Left renal pelvis (tissue), 4 donors: ENCODE results near the gene TM2D3. TPM values are rescaled to one million over a fixed set of nuclear protein-coding genes. Genes with fewer than 3 reads are reported as not detected.
A peak's percentile ranks its signal among the peaks of the same experiment; 100 is the strongest.

Experiments
- DNase-seq, 4 donors: peaks; one replicate each; pipeline ENCODE4 v3.0.0-alpha.2; 2013; ENCODE audit warnings: low read depth in 4 of 4, low spot score in 3 of 4
- polyA plus RNA-seq, 4 donors: library from polyadenylated mRNA; unstranded; fragments of 120-200 nt; gene quantifications; one replicate each; pipeline ENCODE4 v1.2.1, GENCODE V29; 2013; ENCODE audit not compliant: insufficient read length in 4 of 4

TM2D3 gene, protein sequence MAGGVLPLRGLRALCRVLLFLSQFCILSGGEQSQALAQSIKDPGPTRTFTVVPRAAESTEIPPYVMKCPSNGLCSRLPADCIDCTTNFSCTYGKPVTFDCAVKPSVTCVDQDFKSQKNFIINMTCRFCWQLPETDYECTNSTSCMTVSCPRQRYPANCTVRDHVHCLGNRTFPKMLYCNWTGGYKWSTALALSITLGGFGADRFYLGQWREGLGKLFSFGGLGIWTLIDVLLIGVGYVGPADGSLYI
- polyA plus RNA-seq, result 10 to 100 TPM; 63.5 to 73.2 (median 69.8) TPM

GRCh38 chr15:101652098-101652785 lies at the start of gene TM2D3:
TM2D3 (minus strand) TSS chr15:101652381; CDS start chr15:101652361, 20 bp downstream.
- peak; percentile 82 to 86 (median 84) for DNase-seq

DNA sequence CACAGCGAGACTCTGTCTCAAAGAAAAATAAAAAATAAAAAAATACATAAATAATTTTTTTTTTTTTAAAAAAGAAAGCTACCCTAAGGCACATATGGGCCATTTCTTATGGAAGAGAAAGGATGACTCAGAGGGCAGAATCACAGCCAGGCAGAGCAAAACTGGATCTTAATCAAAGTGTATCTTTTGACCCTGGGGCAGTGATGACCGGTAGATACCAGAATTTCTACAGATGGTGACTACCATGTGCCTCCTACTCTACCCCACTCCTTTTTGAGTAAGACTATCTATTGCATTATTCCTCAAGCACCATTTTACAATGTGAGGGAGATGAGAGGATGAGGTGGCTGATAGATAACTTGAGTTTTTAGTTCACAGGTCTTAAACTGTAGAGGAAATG lies 46.1 kb upstream of the TM2D3 start:
- no peak for DNase-seq

- no peak for DNase-seq
Measured at GRCh38 chr15:101697488-101697887, 45.3 kb upstream of the TM2D3 start.

DNA sequence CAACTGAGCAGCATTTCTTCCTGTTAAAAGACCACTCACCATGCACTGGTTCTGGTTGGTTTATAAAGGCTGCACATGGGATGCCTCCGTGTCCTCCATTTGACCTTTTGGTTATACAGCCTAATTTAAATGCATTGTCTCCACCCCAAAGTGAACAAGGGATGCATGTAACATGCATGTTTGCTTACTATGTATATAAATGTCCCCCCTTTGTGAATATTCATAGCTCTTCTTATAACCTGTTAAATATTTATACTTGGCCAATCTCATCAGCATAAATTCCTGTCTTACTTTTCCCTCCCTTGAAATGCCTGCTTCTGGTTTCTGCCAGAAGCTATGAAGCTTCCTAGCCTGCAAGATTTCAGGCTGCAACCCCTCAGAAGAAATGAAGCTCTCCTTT lies 44.6 kb upstream of the TM2D3 start:
- no peak for DNase-seq

GRCh38 chr15:101694261-101694660 lies 42.1 kb upstream of the TM2D3 start:
- DNase-seq, result no peak

DNA sequence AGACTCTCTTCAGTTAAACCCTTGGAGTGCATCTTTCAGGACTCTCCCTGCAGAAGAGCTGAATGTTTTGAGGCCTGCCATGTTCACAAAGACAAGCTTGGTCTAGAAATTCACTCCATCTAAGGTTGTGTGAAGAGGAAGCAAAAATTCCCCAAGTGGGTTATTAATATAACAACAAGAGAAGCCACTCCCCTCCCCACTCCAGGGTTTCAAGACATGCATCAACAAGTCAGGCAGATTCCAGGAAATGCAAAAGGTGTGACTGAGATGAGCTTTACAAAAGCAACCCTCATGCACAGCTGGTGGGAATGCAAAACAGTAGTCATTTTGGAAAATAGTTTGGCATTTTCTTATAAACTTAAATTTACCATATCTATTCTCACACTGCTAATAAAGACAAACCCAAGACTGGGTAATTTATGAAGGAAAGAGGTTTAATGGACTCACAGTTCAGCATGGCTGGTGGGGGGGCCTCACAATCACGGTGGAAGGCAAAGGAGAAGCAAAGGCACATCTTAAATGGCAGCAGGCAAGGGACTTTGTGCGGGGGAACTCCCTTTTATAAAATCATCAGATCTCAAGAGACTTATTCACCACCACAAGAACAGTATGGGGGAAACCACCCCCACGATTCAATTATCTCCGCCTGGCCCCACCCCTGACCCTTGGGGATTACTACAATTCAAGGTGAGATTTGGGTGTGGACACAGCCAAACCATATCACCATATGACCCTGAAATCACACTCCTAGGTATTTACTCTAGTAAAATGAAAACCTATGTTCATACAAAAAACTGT lies 40.8 kb upstream of the TM2D3 start:
- no peak for DNase-seq

GRCh38 chr15:101689901-101690300 lies 37.7 kb upstream of the TM2D3 start:
- DNase-seq, result no peak

DNA sequence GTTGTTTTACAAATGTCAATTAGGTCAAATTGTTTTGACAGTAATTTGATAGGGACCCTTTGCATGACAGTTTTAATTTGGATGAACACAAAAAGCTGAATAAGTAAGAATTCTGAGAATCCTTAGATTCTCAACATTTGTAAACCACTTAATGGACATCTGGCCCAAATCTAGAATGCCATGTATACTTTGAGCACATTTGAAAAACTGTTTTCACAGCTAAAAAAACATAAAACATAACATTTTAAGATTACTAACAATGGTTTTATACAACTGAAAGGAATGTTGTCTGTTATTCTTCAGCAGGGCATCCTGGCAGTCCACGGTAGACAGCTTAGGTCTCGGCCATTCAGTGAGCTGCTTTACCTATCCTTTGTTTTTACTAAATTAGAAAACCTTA lies 34.5 kb upstream of the TM2D3 start:
- no peak for DNase-seq

- no peak for DNase-seq
Measured at GRCh38 chr15:101684877-101685276, 32.7 kb upstream of the TM2D3 start.

GRCh38 chr15:101684384-101684783 lies 32.2 kb upstream of the TM2D3 start:
- no peak for DNase-seq

DNA sequence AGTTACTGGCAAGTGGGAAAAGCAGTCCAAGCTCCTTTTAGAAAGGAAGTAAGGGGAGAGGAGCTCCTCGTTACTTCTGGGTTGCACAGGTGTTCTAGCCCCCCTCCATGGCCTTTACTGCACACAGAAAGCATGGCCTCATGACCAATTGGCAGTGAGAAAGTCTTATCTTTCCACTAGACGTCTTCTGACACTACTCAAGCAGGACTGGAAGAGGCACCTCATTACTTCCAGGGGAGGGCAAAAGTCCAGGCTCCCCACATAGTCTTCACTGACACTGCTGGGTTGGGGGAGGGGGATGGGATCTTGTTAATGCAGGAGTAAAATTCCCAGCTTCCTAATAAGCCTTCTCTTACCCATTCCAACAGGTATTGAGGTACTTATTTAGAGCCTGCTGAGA lies 27.6 kb upstream of the TM2D3 start:
- DNase-seq, result no peak

DNA sequence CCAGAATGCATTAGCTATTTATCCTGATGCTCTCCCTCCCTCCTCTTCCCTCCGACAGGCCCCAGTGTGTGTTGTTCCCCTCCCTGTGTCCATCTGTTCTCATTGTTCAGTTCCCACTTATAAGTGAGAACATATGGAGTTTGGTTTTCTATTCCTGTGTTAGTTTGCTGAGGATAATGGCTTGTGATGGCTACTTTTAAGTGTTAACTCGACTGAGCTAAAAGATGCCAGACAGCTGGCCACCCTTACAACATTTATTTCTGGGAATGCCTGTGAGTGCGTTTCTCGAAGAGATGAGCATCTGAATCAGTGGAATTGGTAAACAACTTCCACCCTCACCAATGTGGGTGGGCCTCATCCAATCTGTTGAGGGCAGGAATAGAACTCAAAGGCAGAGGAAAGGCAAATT lies 24.7 kb upstream of the TM2D3 start:
- no peak for DNase-seq

GRCh38 chr15:101675796-101676582 lies 23.8 kb upstream of the TM2D3 start:
- no peak for DNase-seq

DNA sequence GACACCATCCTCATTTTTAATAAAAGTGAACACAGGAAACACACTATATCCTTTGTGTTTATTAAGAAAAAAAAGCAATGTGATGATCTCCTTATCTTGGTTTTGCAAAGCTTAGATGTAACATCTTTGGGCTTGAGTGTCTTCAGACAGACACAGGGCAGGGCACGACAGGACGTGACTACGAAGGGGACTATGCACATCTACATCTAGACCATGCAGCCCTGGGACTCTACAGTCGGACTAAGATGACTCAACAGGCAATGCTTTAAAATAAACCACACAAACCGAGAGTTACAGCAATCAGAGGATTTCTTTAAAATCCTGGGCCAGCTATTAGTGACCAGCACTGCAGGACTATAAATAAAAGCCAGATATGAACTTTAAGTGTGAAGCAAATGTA lies 22.8 kb upstream of the TM2D3 start:
- no peak for DNase-seq

DNA sequence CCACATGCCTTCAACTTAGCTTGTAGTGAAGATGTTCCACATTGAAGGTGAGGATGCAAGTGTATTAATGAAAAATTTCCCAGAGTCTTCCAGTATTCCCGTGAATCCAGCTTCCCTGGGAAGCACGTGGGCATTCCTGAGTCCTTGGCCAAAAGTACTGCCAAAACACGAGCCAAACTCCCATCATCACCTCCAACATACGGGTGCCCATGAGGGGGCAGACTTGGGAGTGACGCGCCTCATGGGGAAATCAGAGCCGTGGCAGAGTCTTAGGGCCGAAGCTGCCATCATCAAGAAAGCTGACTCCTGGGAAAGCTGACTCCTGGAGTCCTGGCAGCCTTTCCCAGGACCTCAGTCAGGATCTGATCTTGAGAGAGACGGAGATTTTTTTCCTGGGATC lies 20.1 kb upstream of the TM2D3 start:
- no peak for DNase-seq

DNA sequence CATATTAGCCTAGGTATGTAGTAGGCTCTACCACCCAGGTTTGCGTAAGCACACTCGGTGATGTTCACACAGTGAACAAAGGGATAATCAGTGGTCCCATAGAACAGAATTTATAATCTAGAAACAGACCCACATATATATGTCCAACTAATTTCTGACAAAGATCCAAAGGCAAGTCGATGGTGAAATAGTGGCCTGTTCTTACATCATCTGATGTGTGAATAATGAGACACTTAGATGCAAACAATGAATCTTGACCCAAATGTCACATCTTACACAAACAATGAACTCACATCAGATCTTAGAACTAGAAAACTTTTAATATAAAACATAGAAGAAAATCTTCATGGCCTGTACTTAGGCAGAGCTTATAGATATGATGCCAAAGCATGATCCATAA lies 17.6 kb upstream of the TM2D3 start:
- DNase-seq, result no peak

DNA sequence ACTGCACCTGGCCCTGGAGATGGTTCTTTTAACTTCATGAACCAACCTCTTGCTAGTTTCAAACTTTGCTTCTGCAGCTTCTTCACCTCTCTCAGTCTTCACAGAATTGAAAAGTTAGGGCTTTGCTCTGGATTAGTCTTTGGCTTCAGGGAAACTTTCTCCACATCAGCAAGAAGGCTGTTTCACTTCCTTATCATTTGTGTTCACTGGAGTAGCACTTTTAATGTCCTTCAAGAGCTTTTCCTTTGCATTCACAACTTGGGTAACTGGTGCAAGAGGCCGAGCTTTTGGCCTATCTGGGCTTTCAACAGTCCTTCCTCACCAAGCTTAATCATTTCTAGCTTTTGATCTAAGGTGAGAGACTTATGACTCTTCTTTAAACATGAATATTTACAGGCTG lies 15.7 kb upstream of the TM2D3 start:
- DNase-seq, result no peak

GRCh38 chr15:101664303-101664913 lies 12.2 kb upstream of the TM2D3 start:
- no peak for DNase-seq

DNA sequence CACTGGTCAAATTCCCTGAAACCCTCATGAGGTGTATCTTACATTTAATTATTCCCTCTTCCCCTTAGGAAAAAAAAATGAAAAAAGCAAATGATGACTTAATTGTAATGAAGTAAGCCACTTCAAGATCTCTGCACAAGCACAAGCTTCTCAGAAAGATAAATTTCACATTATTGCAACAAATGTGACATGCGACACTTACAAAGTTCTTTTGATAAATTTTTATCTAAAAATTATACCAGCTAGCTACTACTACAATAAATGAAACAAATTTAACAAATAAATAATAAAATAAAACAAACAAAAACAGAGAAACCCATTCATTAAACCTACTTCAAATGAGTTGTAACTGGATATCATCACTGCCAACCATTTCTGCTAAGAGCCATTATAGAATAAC lies 10.0 kb upstream of the TM2D3 start:
- DNase-seq, result no peak

DNA sequence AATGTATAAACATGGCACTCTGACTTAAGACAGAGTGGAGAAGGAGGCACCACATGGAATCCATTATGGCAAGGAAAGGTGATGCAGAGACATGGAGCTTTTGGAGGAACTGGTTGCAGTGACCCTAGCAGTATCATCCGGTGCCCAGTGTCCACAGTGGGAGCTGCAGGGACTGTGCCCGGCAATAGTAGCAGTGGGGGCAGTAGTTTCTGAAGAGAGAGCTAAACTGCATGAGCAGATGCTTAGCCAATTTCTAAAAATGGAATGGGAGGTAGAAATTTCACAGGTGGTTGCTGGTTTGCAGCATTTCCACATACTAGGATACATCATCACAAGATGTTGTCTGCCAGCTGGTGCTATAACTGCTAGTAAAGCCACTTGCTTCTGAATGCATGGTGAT lies 7.8 kb upstream of the TM2D3 start:
- DNase-seq, result no peak
